Cardiac ventricle fibroblast (primary cell): ENCODE results near the gene CLN3. TPM values are rescaled to one million over a fixed set of nuclear protein-coding genes. Genes with fewer than 3 reads are reported as not detected.

Experiments used
- total RNA-seq: library from RNA; depleted of rRNA; stranded (reverse); fragments of >200 nt; gene quantifications from 2 replicates; pipeline ENCODE4 v1.2.3, GENCODE V29; 2015

CLN3 gene
- 14.1 and 19.2 TPM in 2 replicates for total RNA-seq

GRCh38 chr16:28491970-28492474 lies at the start of gene CLN3:
CLN3 (minus strand) TSS chr16:28492074; CDS start chr16:28491759, 315 bp downstream.

GRCh38 chr16:28538733-28539596 lies 47.1 kb upstream of the CLN3 start, which contains the start of gene NUPR1:
NUPR1 (minus strand) TSS chr16:28538974; CDS start chr16:28538907, 67 bp downstream.

GRCh38 chr16:28494121-28494851 lies 2.4 kb upstream of the CLN3 start, which contains the start of gene APOBR:
APOBR (plus strand) TSS chr16:28494643; CDS start chr16:28494682, 39 bp downstream.

Other genes starting within 250 kb of the CLN3 start
- not detected in 2 replicates for gene SBK1, start 199.5 kb downstream of the CLN3 start, total RNA-seq
- 0.06 TPM in 1 of 2 replicates, not detected in the other for gene NPIPB6, start 128.6 kb downstream of the CLN3 start, total RNA-seq
- gene EIF3CL, start 88.2 kb downstream of the CLN3 start, total RNA-seq, result 192 and 243 TPM in 2 replicates
- not detected in 2 replicates for gene NPIPB7, start 19.7 kb downstream of the CLN3 start, total RNA-seq
- gene APOBR, start 2.6 kb upstream of the CLN3 start, total RNA-seq, result not detected in 2 replicates
- gene IL27, start 14.8 kb upstream of the CLN3 start, total RNA-seq, result not detected in 2 replicates
- 40.7 and 57.5 TPM in 2 replicates for gene NUPR1, start 46.9 kb upstream of the CLN3 start, total RNA-seq
- gene SGF29, start 61.8 kb upstream of the CLN3 start, total RNA-seq, result 11.8 and 13.4 TPM in 2 replicates
- 2.7 and 3.1 TPM in 2 replicates for gene SULT1A2, start 105.0 kb upstream of the CLN3 start, total RNA-seq
- 28.6 and 35.3 TPM in 2 replicates for gene SULT1A1, start 118.0 kb upstream of the CLN3 start, total RNA-seq
- 0.06 TPM in 1 of 2 replicates, not detected in the other for gene NPIPB8, start 146.0 kb upstream of the CLN3 start, total RNA-seq
- gene EIF3C, start 219.4 kb upstream of the CLN3 start, total RNA-seq, result 304 and 379 TPM in 2 replicates